ENCODE measurements around the gene SGMS1.

GRCh38 chr10:50439187-50439586, 184.6 kb downstream of the SGMS1 start:
- no peak for TF ChIP-seq CTCF (conservative IDR thresholded peaks at IDR 0.05 in 1 of 2, IDR thresholded peaks at IDR 0.05 in 1 of 2; ENCODE audit: low read depth in 1 of 2, low read length in 2 of 2)
- no peak for TF ChIP-seq EZH2 (IDR thresholded peaks at IDR 0.05; ENCODE audit: low read length, missing control alignments)
